ENCODE data around the gene CKM.

CKM gene

GRCh38 chr19:45304141-45304926, 18.3 kb downstream of the CKM start:
- H3K36me3 ChIP-seq = peaks cover 16 to 43% (median 37%) of the 10 kb centered on the region in 11 experiments
- no peak for TF ChIP-seq Cebpa-rat (IDR thresholded peaks at IDR 0.05)
- H3K27ac ChIP-seq = no peak overlapping the region
- no peaks in the 10 kb centered on the region for H3K9me3 ChIP-seq (replicated peaks in 1 of 11)
- H3K27me3 ChIP-seq = no peaks in the 10 kb centered on the region
- peaks cover 0 to 4% (median 0%) of the 10 kb centered on the region in 11 experiments; a peak in 2 of 22 replicates for H4K20me1 ChIP-seq
- H3K4me2 ChIP-seq = no peak overlapping the region
- no peaks in the 10 kb centered on the region for H3K4me1 ChIP-seq
- no peak overlapping the region for H3K9ac ChIP-seq
- H3K4me3 ChIP-seq = no peak overlapping the region

- no peak for TF ChIP-seq Cebpa-rat (IDR thresholded peaks at IDR 0.05)
- no peak overlapping the region for H3K4me3 ChIP-seq
Measured at GRCh38 chr19:45303269-45304060, 19.2 kb downstream of the CKM start.

GRCh38 chr19:45302416-45302815, 20.3 kb downstream of the CKM start:
- H3K4me3 ChIP-seq = no peak overlapping the region
- no peaks in the 10 kb centered on the region for H3K4me1 ChIP-seq
- H3K27ac ChIP-seq = no peak overlapping the region
- H3K36me3 ChIP-seq = peaks cover 30 to 59% (median 52%) of the 10 kb centered on the region in 11 experiments
- H3K9me3 ChIP-seq (replicated peaks in 1 of 11) = no peaks in the 10 kb centered on the region
- H4K20me1 ChIP-seq = peaks cover 0 to 4% (median 0%) of the 10 kb centered on the region in 11 experiments; a peak in 2 of 22 replicates
- no peak for TF ChIP-seq Cebpa-rat (IDR thresholded peaks at IDR 0.05)
- H3K9ac ChIP-seq = no peak overlapping the region
- no peak overlapping the region for H3K4me2 ChIP-seq
- no peaks in the 10 kb centered on the region for H3K27me3 ChIP-seq

More at GRCh38 chr19:45303269-45304060, 19.2 kb downstream of the CKM start:
- Histone ChIP-seq H3K36me3 (peaks cover 24 to 52% (median 46%) of the 10 kb centered on the region in 11 experiments), H3K27ac (no peak overlapping the region), H3K4me1 (no peaks in the 10 kb centered on the region), H4K20me1 (peaks cover 0 to 4% (median 0%) of the 10 kb centered on the region in 11 experiments; a peak in 2 of 22 replicates), H3K9ac (no peak overlapping the region), H3K27me3 (no peaks in the 10 kb centered on the region), H3K4me2 (no peak overlapping the region), H3K9me3 (replicated peaks in 1 of 11) (no peaks in the 10 kb centered on the region)

GRCh38 chr19:45299719-45300118, 23.0 kb downstream of the CKM start:
- TF ChIP-seq Cebpa-rat (IDR thresholded peaks at IDR 0.05) = no peak
- no peak overlapping the region for H3K27ac ChIP-seq
- H3K36me3 ChIP-seq = peaks cover 54 to 86% (median 79%) of the 10 kb centered on the region in 11 experiments
- H3K9ac ChIP-seq = no peak overlapping the region
- H3K9me3 ChIP-seq (replicated peaks in 1 of 11) = no peaks in the 10 kb centered on the region
- H3K4me2 ChIP-seq = no peak overlapping the region
- H3K27me3 ChIP-seq = no peaks in the 10 kb centered on the region
- H4K20me1 ChIP-seq = peaks cover 0 to 4% (median 0%) of the 10 kb centered on the region in 11 experiments; a peak in 2 of 22 replicates
- no peaks in the 10 kb centered on the region for H3K4me1 ChIP-seq
- no peak overlapping the region for H3K4me3 ChIP-seq

GRCh38 chr19:45298264-45298663, 24.4 kb downstream of the CKM start:
- TF ChIP-seq Cebpa-rat (IDR thresholded peaks at IDR 0.05) = no peak
- Histone ChIP-seq H3K9ac (no peak overlapping the region), H3K4me1 (no peaks in the 10 kb centered on the region)

GRCh38 chr19:45297674-45298073, 25.0 kb downstream of the CKM start:
- Histone ChIP-seq H3K4me1 (no peaks in the 10 kb centered on the region), H3K27ac (no peak overlapping the region), H3K4me3 (no peak overlapping the region), H3K4me2 (no peak overlapping the region), H4K20me1 (peaks cover 0 to 4% (median 0%) of the 10 kb centered on the region in 11 experiments; a peak in 1 of 22 replicates), H3K9ac (no peak overlapping the region), H3K27me3 (no peaks in the 10 kb centered on the region), H3K36me3 (peaks cover 74 to 97% (median 93%) of the 10 kb centered on the region in 11 experiments), H3K9me3 (replicated peaks in 1 of 11) (peaks cover 0 to 6% (median 0%) of the 10 kb centered on the region in 11 experiments; a peak in 5 of 22 replicates)
- no peak for TF ChIP-seq Cebpa-rat (IDR thresholded peaks at IDR 0.05)

More at GRCh38 chr19:45298264-45298663, 24.4 kb downstream of the CKM start:
- Histone ChIP-seq H3K9me3 (replicated peaks in 1 of 11) (no peaks in the 10 kb centered on the region), H3K27me3 (no peaks in the 10 kb centered on the region), H4K20me1 (peaks cover 0 to 4% (median 0%) of the 10 kb centered on the region in 11 experiments; a peak in 1 of 22 replicates), H3K4me3 (no peak overlapping the region), H3K4me2 (no peak overlapping the region), H3K27ac (no peak overlapping the region), H3K36me3 (peaks cover 68 to 97% (median 93%) of the 10 kb centered on the region in 11 experiments)

- Histone ChIP-seq H3K9me3 (replicated peaks in 1 of 11) (peaks cover 0 to 18% (median 8%) of the 10 kb centered on the region in 11 experiments; a peak in 13 of 22 replicates), H3K4me3 (no peak overlapping the region), H3K27ac (no peak overlapping the region), H3K4me1 (no peaks in the 10 kb centered on the region), H3K36me3 (peaks cover 87 to 98% (median 94%) of the 10 kb centered on the region in 11 experiments), H3K9ac (no peak overlapping the region), H3K27me3 (no peaks in the 10 kb centered on the region), H4K20me1 (no peaks in the 10 kb centered on the region; a peak in 1 of 22 replicates), H3K4me2 (no peak overlapping the region)
- no peak for TF ChIP-seq Cebpa-rat (IDR thresholded peaks at IDR 0.05)
Measured at GRCh38 chr19:45296355-45296754, 26.3 kb downstream of the CKM start.

GRCh38 chr19:45295873-45296272, 26.8 kb downstream of the CKM start:
- H3K4me2 ChIP-seq = no peak overlapping the region
- H3K4me3 ChIP-seq = no peak overlapping the region
- no peaks in the 10 kb centered on the region for H3K4me1 ChIP-seq
- H3K27me3 ChIP-seq = no peaks in the 10 kb centered on the region
- peaks cover 0 to 18% (median 9%) of the 10 kb centered on the region in 11 experiments; a peak in 14 of 22 replicates for H3K9me3 ChIP-seq (replicated peaks in 1 of 11)
- H3K27ac ChIP-seq = no peak overlapping the region
- no peak for TF ChIP-seq Cebpa-rat (IDR thresholded peaks at IDR 0.05)
- H4K20me1 ChIP-seq = peaks cover 0 to 1% (median 0%) of the 10 kb centered on the region in 11 experiments; a peak in 2 of 22 replicates
- H3K36me3 ChIP-seq = peaks cover 90 to 98% (median 95%) of the 10 kb centered on the region in 11 experiments
- H3K9ac ChIP-seq = no peak overlapping the region
